Tibial nerve (tissue), 4 donors: Measurements from ENCODE around the gene SUMO3. TPM values are rescaled to one million over a fixed set of nuclear protein-coding genes. Genes with fewer than 3 reads are reported as not detected.

ENCODE experiments used
- DNase-seq, 2 donors: peaks; one replicate each; pipeline ENCODE4 v3.0.0-alpha.2; 2019; ENCODE audit warnings: low spot score in 2 of 2
- H3K27ac ChIP-seq, 4 donors: fragments of 200-600 bp; sonication (generic) in 3 of 4; one replicate each; pipeline ENCODE4 v1.5.1; 2017 to 2019; ENCODE audit warnings: mild to moderate bottlenecking in 1 of 4
- H3K27me3 ChIP-seq, 2 donors: fragments of 200-600 bp; sonication (generic) in 1 of 2; one replicate each; pipeline versions ENCODE4 v1.5.1 to v1.6.0; 2017 to 2019
- H3K36me3 ChIP-seq, 3 donors: fragments of 200-600 bp; sonication (generic); one replicate each; pipeline ENCODE4 v1.5.1; 2018 to 2019
- H3K4me1 ChIP-seq, 4 donors: fragments of 200-600 bp; sonication (generic) in 3 of 4; one replicate each; pipeline ENCODE4 v1.5.1; 2017 to 2019
- H3K4me3 ChIP-seq, 4 donors: fragments of 200-600 bp; sonication (generic) in 3 of 4; one replicate each; pipeline ENCODE4 v1.5.1; 2017 to 2019; ENCODE audit warnings: mild to moderate bottlenecking in 1 of 4, moderate library complexity in 1 of 4
- H3K9me3 ChIP-seq, 4 donors: fragments of 200-600 bp; sonication (generic) in 3 of 4; one replicate each; pipeline ENCODE4 v1.5.1; 2017 to 2019
- CTCF ChIP-seq, 5 experiments: fragments of 200-600 bp in 3 of 5; fragments of 450-650 bp in 2 of 5; sonication (generic) in 3 of 5; IDR thresholded peaks; one replicate each; pipeline ENCODE4 v1.5.1; 2016 to 2019; ENCODE audit warnings: antibody characterized with exemption in 5 of 5, mild to moderate bottlenecking in 3 of 5, moderate library complexity in 2 of 5
- EP300 ChIP-seq, 2 donors: sonication (generic); formaldehyde crosslinking; IDR thresholded peaks; one replicate each; pipeline ENCODE4 v1.6.1; 2017; ENCODE audit warnings: antibody characterized with exemption in 2 of 2, mild to moderate bottlenecking in 1 of 2
- POLR2A ChIP-seq, 2 donors: fragments of 450-650 bp; IDR thresholded peaks; one replicate each; pipeline ENCODE4 v1.6.1; 2017; ENCODE audit warnings: antibody characterized with exemption in 2 of 2, mild to moderate bottlenecking in 2 of 2, moderate library complexity in 2 of 2
- WGBS, 2 donors: methylation state at CpG; one replicate each; pipeline ENCODE4 v1.1.5; 2018; 5-methylcytosine and 5-hydroxymethylcytosine counted together
- total RNA-seq, 4 donors: library from RNA; depleted of rRNA; stranded (reverse); fragments of >200 nt; gene quantifications; one replicate each; pipeline ENCODE4 v1.1.0, GENCODE V29; 2016

The SUMO3 gene
- total RNA-seq, 4 donors from 2014 or later: 59.9 to 70.8 (median 62.1) TPM

- WGBS, 2 donors: 27 to 28% methylated on average over 4 of the region's 4 CpGs
- H3K27ac ChIP-seq: no peak overlapping the region
- no peak overlapping the region for H3K4me3 ChIP-seq
- DNase-seq: no peak
- H3K4me1 ChIP-seq: peaks cover 0 to 39% (median 4%) of the 10 kb centered on the region in 4 donors
- H3K9me3 ChIP-seq: no peaks in the 10 kb centered on the region
- no peak for TF ChIP-seq EP300 (IDR thresholded peaks at IDR 0.05)
- TF ChIP-seq CTCF (IDR thresholded peaks at IDR 0.05): peak in 1 of 5 experiments; percentile 0
- no peaks in the 10 kb centered on the region for H3K27me3 ChIP-seq
- H3K36me3 ChIP-seq: peaks cover 0 to 9% (median 0%) of the 10 kb centered on the region in 3 donors
These were observed 24.1 kb downstream of the SUMO3 start for GRCh38 chr21:44793592-44794374.

- 19 to 28% methylated on average over 10 of the region's 10 CpGs for WGBS, 2 donors
These were observed 24.9 kb downstream of the SUMO3 start for GRCh38 chr21:44792702-44793591.

GRCh38 chr21:44791993-44792392, 25.9 kb downstream of the SUMO3 start:
- Histone ChIP-seq H3K9me3 (no peaks in the 10 kb centered on the region), H3K27ac (no peak overlapping the region), H3K36me3 (peaks cover 0 to 3% (median 0%) of the 10 kb centered on the region in 3 donors), H3K27me3 (no peaks in the 10 kb centered on the region), H3K4me1 (peaks cover 0 to 36% (median 4%) of the 10 kb centered on the region in 4 donors), H3K4me3 (no peak overlapping the region)
- 93 to 96% methylated on average over 5 of the region's 5 CpGs for WGBS, 2 donors
- DNase-seq: no peak
- TF ChIP-seq EP300 (IDR thresholded peaks at IDR 0.05): no peak
- TF ChIP-seq POLR2A (IDR thresholded peaks at IDR 0.05): no peak
- TF ChIP-seq CTCF (IDR thresholded peaks at IDR 0.05): no peak

More at GRCh38 chr21:44792702-44793591, 24.9 kb downstream of the SUMO3 start:
- H3K4me1 ChIP-seq: peaks cover 0 to 36% (median 4%) of the 10 kb centered on the region in 4 donors
- H3K4me3 ChIP-seq: no peak overlapping the region
- peaks cover 0 to 3% (median 0%) of the 10 kb centered on the region in 3 donors for H3K36me3 ChIP-seq
- no peak overlapping the region for H3K27ac ChIP-seq
- TF ChIP-seq POLR2A (IDR thresholded peaks at IDR 0.05) (no peak), CTCF (IDR thresholded peaks at IDR 0.05) (peak; percentile 58 to 75 (median 67))
- peak in 1 of 2 donors; percentile 62 for DNase-seq
- no peaks in the 10 kb centered on the region for H3K9me3 ChIP-seq
- no peaks in the 10 kb centered on the region for H3K27me3 ChIP-seq

- Histone ChIP-seq H3K36me3 (no peaks in the 10 kb centered on the region), H3K9me3 (no peaks in the 10 kb centered on the region), H3K27ac (no peak overlapping the region), H3K27me3 (no peaks in the 10 kb centered on the region), H3K4me3 (no peak overlapping the region), H3K4me1 (peaks cover 0 to 37% (median 4%) of the 10 kb centered on the region in 4 donors)
- TF ChIP-seq CTCF (IDR thresholded peaks at IDR 0.05) (no peak), EP300 (IDR thresholded peaks at IDR 0.05) (no peak), POLR2A (IDR thresholded peaks at IDR 0.05) (no peak)
- no peak for DNase-seq
- 71 to 75% methylated on average over 5 of the region's 5 CpGs for WGBS, 2 donors
These were observed 26.6 kb downstream of the SUMO3 start for GRCh38 chr21:44791246-44791645.
